Adrenal gland (tissue), 5 donors: ENCODE data around the gene VSIR.

Experiments used
- POLR2A ChIP-seq, 2 donors: fragments of 450-650 bp; IDR thresholded peaks; one replicate each; pipeline ENCODE4 v1.6.1; 2017; ENCODE audit warnings: antibody characterized with exemption in 2 of 2, mild to moderate bottlenecking in 2 of 2, moderate library complexity in 1 of 2
- TF ChIP-seq, protein P1 (sequence below), 6 experiments: fragments of 450-650 bp in 4 of 6; fragments of 200-600 bp in 2 of 6; sonication (generic) in 1 of 6; IDR thresholded peaks; 1 replicate in 5 of 6; 2 replicates in 1 of 6; pipeline versions ENCODE4 v1.5.1 to v1.8.0; 2016 to 2021; ENCODE audit warnings: antibody characterized with exemption in 6 of 6, mild to moderate bottlenecking in 2 of 6, moderate library complexity in 1 of 6
- donor health status: DM: no; HTN: no; CAD: no.

DNA sequence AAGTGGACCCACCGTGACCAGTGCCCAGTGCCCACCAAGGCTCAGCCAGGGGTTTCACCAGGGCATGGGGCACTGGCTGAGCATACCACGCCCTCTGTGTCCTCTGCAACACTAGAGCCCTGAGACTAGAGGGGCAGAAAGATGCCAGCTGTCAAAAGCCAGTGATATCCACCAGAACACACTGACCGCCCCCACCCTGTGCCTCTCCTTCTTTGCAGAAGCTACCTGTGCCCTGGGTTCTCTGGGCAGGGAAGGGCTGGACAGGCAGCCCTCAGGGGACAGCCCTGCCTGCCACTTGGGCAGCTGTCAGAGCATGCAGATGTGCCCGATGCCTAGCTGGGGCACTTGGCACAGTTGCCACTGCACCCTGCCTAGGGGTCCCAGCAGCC is 494 bp downstream of the VSIR start:
- TF ChIP-seq, protein P1, sequence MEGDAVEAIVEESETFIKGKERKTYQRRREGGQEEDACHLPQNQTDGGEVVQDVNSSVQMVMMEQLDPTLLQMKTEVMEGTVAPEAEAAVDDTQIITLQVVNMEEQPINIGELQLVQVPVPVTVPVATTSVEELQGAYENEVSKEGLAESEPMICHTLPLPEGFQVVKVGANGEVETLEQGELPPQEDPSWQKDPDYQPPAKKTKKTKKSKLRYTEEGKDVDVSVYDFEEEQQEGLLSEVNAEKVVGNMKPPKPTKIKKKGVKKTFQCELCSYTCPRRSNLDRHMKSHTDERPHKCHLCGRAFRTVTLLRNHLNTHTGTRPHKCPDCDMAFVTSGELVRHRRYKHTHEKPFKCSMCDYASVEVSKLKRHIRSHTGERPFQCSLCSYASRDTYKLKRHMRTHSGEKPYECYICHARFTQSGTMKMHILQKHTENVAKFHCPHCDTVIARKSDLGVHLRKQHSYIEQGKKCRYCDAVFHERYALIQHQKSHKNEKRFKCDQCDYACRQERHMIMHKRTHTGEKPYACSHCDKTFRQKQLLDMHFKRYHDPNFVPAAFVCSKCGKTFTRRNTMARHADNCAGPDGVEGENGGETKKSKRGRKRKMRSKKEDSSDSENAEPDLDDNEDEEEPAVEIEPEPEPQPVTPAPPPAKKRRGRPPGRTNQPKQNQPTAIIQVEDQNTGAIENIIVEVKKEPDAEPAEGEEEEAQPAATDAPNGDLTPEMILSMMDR (IDR thresholded peaks at IDR 0.05) = no peak
- TF ChIP-seq POLR2A (IDR thresholded peaks at IDR 0.05) = no peak
